GM10248 (cell line): ENCODE data around the gene CILP2.

Source experiments
- CTCF ChIA-PET: fragments of 300-600 bp; sonication (Branson Sonifier 250); formaldehyde crosslinking; extraction: SDS; loops from one replicate; lab custom pipeline; 2021; ENCODE audit warnings: antibody characterized with exemption; lab: Yijun Ruan, JAX
- POLR2A ChIA-PET: fragments of 350-650 bp; sonication (Branson Sonifier 250); formaldehyde crosslinking; extraction: SDS; loops from one replicate; lab custom pipeline; 2020; ENCODE audit warnings: antibody characterized with exemption; lab: Yijun Ruan, JAX
- DNase-seq: peaks from one replicate; pipeline ENCODE4 v3.0.0; 2012; ENCODE audit errors: extremely low spot score
- CTCF ChIP-seq: IDR thresholded peaks from 2 replicates; pipeline ENCODE4 v1.5.1; 2012; ENCODE audit warnings: mild to moderate bottlenecking, low read depth; ENCODE audit errors: extremely low read depth, missing control alignments, control extremely low read depth

The CILP2 gene

DNA sequence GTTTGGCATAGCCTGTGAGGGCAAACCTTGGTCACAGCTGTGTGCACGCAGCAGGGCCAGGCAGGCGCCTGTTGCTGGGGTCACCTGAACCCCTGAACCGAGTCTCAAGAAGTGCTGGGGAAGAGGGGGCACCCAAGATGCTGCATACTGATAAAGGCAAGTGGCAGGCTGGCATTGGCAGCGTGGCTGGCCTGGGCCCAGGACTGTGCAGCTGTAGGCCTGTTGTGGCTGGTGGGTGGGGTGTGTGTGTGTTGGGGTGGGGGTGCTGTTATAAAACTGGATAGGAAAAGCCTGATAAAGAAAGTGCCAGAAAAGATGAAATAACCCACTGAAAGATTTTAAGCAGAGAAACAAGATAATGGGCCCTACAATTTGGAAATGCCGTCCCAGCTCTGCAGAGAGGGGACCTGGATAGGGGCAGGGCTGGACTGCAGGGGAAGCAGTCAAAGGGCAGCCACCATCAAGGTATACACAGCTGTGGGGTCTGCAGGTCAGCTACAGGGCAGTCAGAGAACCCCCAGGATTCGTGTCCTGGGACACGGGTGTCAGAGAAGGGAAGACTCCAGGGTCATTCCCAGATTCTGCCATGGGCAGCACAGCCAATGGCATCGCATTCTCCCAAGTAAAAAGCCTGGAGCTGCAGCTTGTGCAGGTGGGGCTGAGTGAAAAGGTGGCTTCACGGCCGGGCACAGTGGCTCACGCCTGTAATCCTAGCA lies 33.2 kb downstream of the CILP2 start:
- ChIA-PET POLR2A (interaction anchor here (0.5 to 0.6 kb wide), 2 partner anchors 157 to 413 kb away, joined by 3 to 7 read pairs; no protein-coding TSS in a partner anchor), CTCF (interaction anchor here (8.5 kb wide), 1 partner anchor 17 kb away, joined by 93 read pairs; no protein-coding TSS in a partner anchor)
- DNase-seq: no peak
- TF ChIP-seq CTCF: no peak

GRCh38 chr19:19575411-19575810 lies 37.3 kb downstream of the CILP2 start:
- ChIA-PET POLR2A (no interaction called here), CTCF (interaction anchor here (1.2 to 1.5 kb wide), 2 partner anchors 15 to 23 kb away, joined by 3 to 4 read pairs; no protein-coding TSS in a partner anchor)
- TF ChIP-seq CTCF: no peak
- no peak for DNase-seq

- ChIA-PET CTCF (interaction anchor here (0.9 to 1.6 kb wide), 4 partner anchors 10 to 26 kb away, joined by 3 to 6 read pairs (median 4); no protein-coding TSS in a partner anchor), POLR2A (no interaction called here)
- TF ChIP-seq CTCF: no peak
- no peak for DNase-seq
Measured at GRCh38 chr19:19578252-19578651, 40.2 kb downstream of the CILP2 start.

- DNase-seq: no peak
- POLR2A ChIA-PET: interaction anchor here (0.6 kb wide), 1 partner anchor 189 kb away, joined by 3 read pairs; no protein-coding TSS in a partner anchor
- CTCF ChIA-PET: interaction anchor here (1.1 to 3.0 kb wide), 4 partner anchors 12 to 48 kb away, joined by 3 to 8 read pairs (median 5); no protein-coding TSS in a partner anchor
- TF ChIP-seq CTCF: no peak
Measured at GRCh38 chr19:19579533-19580361, 41.7 kb downstream of the CILP2 start.

- no peak for TF ChIP-seq CTCF
- ChIA-PET POLR2A (interaction anchor here (0.6 kb wide), 1 partner anchor 190 kb away, joined by 3 read pairs; no protein-coding TSS in a partner anchor), CTCF (interaction anchor here (1.1 to 3.0 kb wide), 5 partner anchors 12 to 48 kb away, joined by 3 to 8 read pairs (median 5); no protein-coding TSS in a partner anchor)
- DNase-seq: no peak
Measured at GRCh38 chr19:19580418-19580817, 42.4 kb downstream of the CILP2 start.

GRCh38 chr19:19581391-19581790 lies 43.3 kb downstream of the CILP2 start:
- POLR2A ChIA-PET: no interaction called here
- TF ChIP-seq CTCF: no peak
- no peak for DNase-seq
- CTCF ChIA-PET: interaction anchor here (1.1 to 3.0 kb wide), 3 partner anchors 19 to 49 kb away, joined by 3 to 9 read pairs (median 8); no protein-coding TSS in a partner anchor
